Transverse colon (tissue), 4 donors: Measurements from ENCODE around the gene PMEL. TPM values are rescaled to one million over a fixed set of nuclear protein-coding genes. Genes with fewer than 3 reads are reported as not detected.

ENCODE experiments used
- DNase-seq: peaks from one replicate; pipeline ENCODE4 v3.0.0-alpha.2; 2019
- H3K27ac ChIP-seq, 4 donors: fragments of 200-600 bp; sonication (generic); 2 replicates each; pipeline ENCODE4 v1.5.1; 2016 to 2018; ENCODE audit warnings: inconsistent platforms in 4 of 4
- H3K27me3 ChIP-seq: fragments of 200-600 bp; sonication (generic); 2 replicates; pipeline ENCODE4 v1.5.1; 2017; ENCODE audit warnings: inconsistent platforms
- H3K36me3 ChIP-seq, 4 donors: fragments of 200-600 bp; sonication (generic); 2 replicates each; pipeline ENCODE4 v1.5.1; 2017 to 2019; ENCODE audit warnings: inconsistent platforms in 4 of 4
- H3K4me1 ChIP-seq, 4 donors: fragments of 200-600 bp; sonication (generic); 2 replicates each; pipeline ENCODE4 v1.5.1; 2017 to 2020; ENCODE audit warnings: inconsistent platforms in 4 of 4
- H3K4me3 ChIP-seq, 4 donors: fragments of 200-600 bp; sonication (generic); 1 replicate in 1 of 4; 2 replicates in 3 of 4; pipeline versions ENCODE4 v1.5.1 to v1.6.1; 2017 to 2019; ENCODE audit warnings: inconsistent platforms in 4 of 4
- H3K9me3 ChIP-seq, 2 donors: fragments of 200-600 bp; sonication (generic); 2 replicates each; pipeline ENCODE4 v1.5.1; 2017 to 2019; ENCODE audit warnings: inconsistent platforms in 2 of 2
- EP300 ChIP-seq: sonication (generic); formaldehyde crosslinking; IDR thresholded peaks from one replicate; pipeline ENCODE4 v1.6.1; 2017; ENCODE audit warnings: antibody characterized with exemption, low read depth
- POLR2A ChIP-seq: fragments of 450-650 bp; IDR thresholded peaks from one replicate; pipeline ENCODE4 v1.6.1; 2016; ENCODE audit warnings: antibody characterized with exemption, mild to moderate bottlenecking, moderate library complexity
- POLR2AphosphoS5 ChIP-seq, 3 donors: sonication (generic); formaldehyde crosslinking; IDR thresholded peaks; one replicate each; pipeline ENCODE4 v1.6.1; 2016; ENCODE audit warnings: antibody characterized with exemption in 3 of 3
- WGBS, 2 donors: methylation state at CpG; one replicate each; pipeline ENCODE4 v1.1.5; 2018; ENCODE audit warnings: low coverage in 1 of 2; 5-methylcytosine and 5-hydroxymethylcytosine counted together
- in situ Hi-C, 4 donors: fragments of 200-750 bp; cut with MboI; loops; one replicate each; pipeline versions ENCODE4 v1.15.0 to v1.15.1; 2017; ENCODE audit warnings: low sequenced_read_pairs in 3 of 4, low pct_ligation_motif_present in 1 of 4, low pct_unique_long_range_greater_than_20kb in 1 of 4
- intact Hi-C: fragments of 100-400 bp; cut with DNase I; formaldehyde crosslinking; loops from one replicate; pipeline ENCODE4 v1.15.1; 2023; ENCODE audit warnings: low total_unique reads
- total RNA-seq, 4 donors: library from RNA; depleted of rRNA; stranded (reverse); fragments of >200 nt; gene quantifications; one replicate each; pipeline ENCODE4 v1.1.0, GENCODE V29; 2016
- TF ChIP-seq, protein P1 (sequence below), 5 experiments: fragments of 200-600 bp in 3 of 5; fragments of 450-650 bp in 2 of 5; sonication (generic) in 3 of 5; IDR thresholded peaks; 1 replicate in 2 of 5; 2 replicates in 3 of 5; pipeline ENCODE4 v1.5.1; 2016 to 2017; ENCODE audit warnings: antibody characterized with exemption in 5 of 5, inconsistent platforms in 3 of 5, mild to moderate bottlenecking in 2 of 5, moderate library complexity in 1 of 5

Gene PMEL
- total RNA-seq, 4 donors from 2014 or later: 2.4 to 7.0 (median 4.9) TPM; not detected in 1

DNA sequence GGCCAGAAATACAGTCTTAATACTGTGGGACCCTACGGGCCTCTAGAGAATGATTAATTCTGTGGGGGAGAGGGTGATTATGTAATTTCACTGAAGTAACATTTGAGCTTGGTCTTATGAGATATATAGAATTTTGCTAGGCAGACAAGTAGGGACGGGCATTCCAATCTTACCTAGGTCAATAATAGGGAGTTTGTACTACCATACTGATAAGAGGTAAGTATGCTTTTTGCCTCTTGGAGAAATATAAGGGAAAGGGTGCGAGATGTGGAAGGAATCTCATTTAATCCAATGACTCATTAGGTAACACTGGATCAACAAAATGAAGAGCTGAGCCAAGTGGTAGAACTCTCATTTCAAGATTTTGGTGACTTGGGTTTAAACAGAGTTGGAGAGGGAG, 13.2 kb upstream of the PMEL start:
- 93 to 100% methylated on average over 2 to 3 of the region's 3 CpGs for WGBS, 2 donors
- Histone ChIP-seq H3K27ac (no peak overlapping the region), H3K4me1 (peaks cover 8 to 42% (median 30%) of the 10 kb centered on the region in 4 donors)

DNA sequence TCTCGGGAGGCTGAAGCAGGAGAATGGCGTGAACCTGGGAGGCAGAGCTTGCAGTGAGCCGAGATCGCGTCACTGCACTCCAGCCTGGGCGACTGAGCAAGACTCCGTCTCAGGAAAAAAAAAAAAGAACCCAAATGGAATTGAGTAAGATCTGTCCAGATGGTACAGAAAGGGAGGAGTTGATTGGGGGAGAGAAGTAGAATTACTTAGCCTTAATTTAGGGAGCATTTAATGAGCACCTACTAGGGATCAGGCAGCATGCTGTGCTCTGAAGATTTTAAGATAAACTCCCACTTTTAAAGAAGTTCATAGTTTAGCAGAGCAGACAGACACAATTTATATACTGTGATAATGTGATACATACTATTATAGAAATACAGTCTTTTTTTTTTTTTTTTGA, 12.6 kb upstream of the PMEL start:
- H3K4me3 ChIP-seq: no peak overlapping the region
- H3K4me1 ChIP-seq: peaks cover 8 to 42% (median 30%) of the 10 kb centered on the region in 4 donors
- no peaks in the 10 kb centered on the region for H3K27me3 ChIP-seq
- 96% methylated on average over 7 of the region's 7 CpGs; no CpG with 5 or more reads in 1 of the 2 donors for WGBS, 2 donors
- in situ Hi-C loops: no loop called here
- H3K36me3 ChIP-seq: peaks cover 0 to 10% (median 0%) of the 10 kb centered on the region in 4 donors
- intact Hi-C loops: no loop called here
- H3K27ac ChIP-seq: no peak overlapping the region
- TF ChIP-seq POLR2AphosphoS5 (IDR thresholded peaks at IDR 0.05): no peak
- no peaks in the 10 kb centered on the region for H3K9me3 ChIP-seq
- DNase-seq: no peak

More for the DNA sequence above, 13.2 kb upstream of the PMEL start:
- Histone ChIP-seq H3K4me3 (no peak overlapping the region), H3K27me3 (no peaks in the 10 kb centered on the region), H3K9me3 (no peaks in the 10 kb centered on the region), H3K36me3 (peaks cover 0 to 17% (median 2%) of the 10 kb centered on the region in 4 donors)
- intact Hi-C loops: no loop called here
- in situ Hi-C loops: no loop called here
- TF ChIP-seq, protein P1, sequence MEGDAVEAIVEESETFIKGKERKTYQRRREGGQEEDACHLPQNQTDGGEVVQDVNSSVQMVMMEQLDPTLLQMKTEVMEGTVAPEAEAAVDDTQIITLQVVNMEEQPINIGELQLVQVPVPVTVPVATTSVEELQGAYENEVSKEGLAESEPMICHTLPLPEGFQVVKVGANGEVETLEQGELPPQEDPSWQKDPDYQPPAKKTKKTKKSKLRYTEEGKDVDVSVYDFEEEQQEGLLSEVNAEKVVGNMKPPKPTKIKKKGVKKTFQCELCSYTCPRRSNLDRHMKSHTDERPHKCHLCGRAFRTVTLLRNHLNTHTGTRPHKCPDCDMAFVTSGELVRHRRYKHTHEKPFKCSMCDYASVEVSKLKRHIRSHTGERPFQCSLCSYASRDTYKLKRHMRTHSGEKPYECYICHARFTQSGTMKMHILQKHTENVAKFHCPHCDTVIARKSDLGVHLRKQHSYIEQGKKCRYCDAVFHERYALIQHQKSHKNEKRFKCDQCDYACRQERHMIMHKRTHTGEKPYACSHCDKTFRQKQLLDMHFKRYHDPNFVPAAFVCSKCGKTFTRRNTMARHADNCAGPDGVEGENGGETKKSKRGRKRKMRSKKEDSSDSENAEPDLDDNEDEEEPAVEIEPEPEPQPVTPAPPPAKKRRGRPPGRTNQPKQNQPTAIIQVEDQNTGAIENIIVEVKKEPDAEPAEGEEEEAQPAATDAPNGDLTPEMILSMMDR (IDR thresholded peaks at IDR 0.05): no peak
- TF ChIP-seq POLR2AphosphoS5 (IDR thresholded peaks at IDR 0.05) (no peak), POLR2A (no peak), EP300 (no peak)
- DNase-seq: no peak

DNA sequence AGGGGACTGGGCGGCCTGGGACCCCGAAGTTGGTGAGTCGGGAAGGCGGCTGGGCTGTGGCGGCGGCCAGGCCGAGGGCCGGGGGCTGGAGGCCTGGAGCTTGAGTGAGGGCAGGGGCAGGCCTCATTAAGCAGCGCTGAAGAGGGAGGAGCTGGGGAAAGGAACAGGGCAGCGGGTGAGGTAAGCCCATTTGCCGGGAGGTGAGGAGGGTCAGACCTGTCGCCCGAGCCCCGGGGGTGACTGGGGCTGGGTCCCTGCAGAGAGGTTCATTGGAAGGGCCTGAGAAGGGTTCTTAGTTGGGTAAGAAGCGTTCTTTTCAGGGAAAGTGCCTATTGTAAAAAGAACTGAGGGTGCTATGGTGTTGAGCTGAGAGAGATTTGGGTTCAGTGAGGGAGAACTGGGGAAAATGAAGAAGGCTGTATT, 8.5 kb upstream of the PMEL start:
- H3K27ac ChIP-seq: peak overlapping the region; percentile 93 to 99 (median 98)
- H3K4me1 ChIP-seq: peaks cover 8 to 54% (median 30%) of the 10 kb centered on the region in 4 donors
- H3K4me3 ChIP-seq: peak overlapping the region; percentile 80 to 99 (median 92)
- H3K9me3 ChIP-seq: no peaks in the 10 kb centered on the region
- DNase-seq: peak; percentile 66
- H3K36me3 ChIP-seq: no peaks in the 10 kb centered on the region
- intact Hi-C loops (no loop called here), in situ Hi-C loops (no loop called here)
- H3K27me3 ChIP-seq: no peaks in the 10 kb centered on the region
- 0% methylated on average over 10 to 15 of the region's 15 CpGs for WGBS, 2 donors
- no peak for TF ChIP-seq POLR2A
- no peak for TF ChIP-seq POLR2AphosphoS5 (IDR thresholded peaks at IDR 0.05)
- TF ChIP-seq EP300: no peak
- TF ChIP-seq, protein P1 (IDR thresholded peaks at IDR 0.05): no peak

DNA sequence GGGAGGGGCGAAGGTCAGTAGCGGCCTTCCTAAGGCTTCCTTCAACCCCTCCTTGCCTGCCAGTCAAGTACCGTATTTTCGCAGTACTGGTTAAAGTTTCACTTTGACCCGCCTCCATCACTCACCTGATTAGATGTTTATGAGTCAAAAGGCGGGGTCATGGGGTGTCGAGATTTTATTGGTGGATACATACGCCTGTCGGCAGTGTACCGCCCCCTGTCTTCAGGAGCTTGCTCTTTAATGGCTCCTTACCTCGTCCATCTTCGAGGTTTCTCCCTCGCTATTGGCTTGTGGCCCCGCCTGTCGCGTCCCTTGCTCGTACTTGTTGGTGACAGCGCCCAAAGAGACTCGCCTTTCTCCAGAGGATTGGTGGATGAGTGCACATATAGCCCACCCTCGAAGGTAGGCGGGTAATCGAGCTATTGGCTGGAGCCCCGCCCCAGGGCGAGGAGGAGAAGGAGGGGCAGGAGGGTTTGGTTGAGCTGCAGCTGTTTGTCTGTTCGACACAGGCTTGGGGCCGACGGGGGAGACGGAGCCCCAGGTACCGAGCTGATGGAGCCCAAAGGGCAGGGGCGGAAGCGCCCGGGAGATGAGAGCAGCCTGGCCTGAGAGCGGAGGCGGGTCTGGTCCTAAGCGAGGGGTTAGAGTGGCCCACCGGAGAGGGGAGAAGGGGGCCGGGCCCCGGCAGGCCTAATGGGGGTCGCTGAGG, 7.9 kb upstream of the PMEL start, which contains the start of gene RAB5B:
RAB5B (plus strand) TSS at position 480 of the 709 bp plus-strand sequence. CDS start 12,883 bp downstream, outside the sequence.
- Histone ChIP-seq H3K4me3 (peak within 1 kb of the TSS; percentile 80 to 99 (median 92)), H3K36me3 (no peaks in the 10 kb centered on the region), H3K27me3 (no peaks in the 10 kb centered on the region), H3K4me1 (peaks cover 8 to 54% (median 30%) of the 10 kb centered on the region in 4 donors), H3K9me3 (no peaks in the 10 kb centered on the region), H3K27ac (peak within 1 kb of the TSS; percentile 95 to 99 (median 98))
- in situ Hi-C loops (no loop called here), intact Hi-C loops (no loop called here)
- DNase-seq: peak; percentile 99
- TF ChIP-seq POLR2AphosphoS5 (IDR thresholded peaks at IDR 0.05) (peak; percentile 98 to 99 (median 98)), POLR2A (peak; percentile 99), EP300 (no peak)
- TF ChIP-seq, protein P1 (IDR thresholded peaks at IDR 0.05): peak in 3 of 5 experiments; percentile 23 to 58 (median 30)
- WGBS, 2 donors: 1% methylated on average over 38 of the region's 39 CpGs; no CpG with 5 or more reads in 1 of the 2 donors
